Vagina (tissue), 2 donors: ENCODE results near the gene TMEM43. TPM values are rescaled to one million over a fixed set of nuclear protein-coding genes. Genes with fewer than 3 reads are reported as not detected.

Source experiments
- DNase-seq, 2 donors: peaks; one replicate each; pipeline ENCODE4 v3.0.0-alpha.2; 2017; ENCODE audit errors: extremely low spot score in 2 of 2
- H3K27ac ChIP-seq: fragments of 200-600 bp; sonication (generic); one replicate; pipeline ENCODE4 v1.5.1; 2019
- H3K27me3 ChIP-seq: fragments of 200-600 bp; sonication (generic); one replicate; pipeline ENCODE4 v1.5.1; 2019
- H3K36me3 ChIP-seq, 2 donors: fragments of 200-600 bp; sonication (generic); one replicate each; pipeline ENCODE4 v1.5.1; 2017 to 2019
- H3K4me1 ChIP-seq: fragments of 200-600 bp; sonication (generic); one replicate; pipeline ENCODE4 v1.5.1; 2019
- H3K4me3 ChIP-seq, 2 donors: fragments of 200-600 bp; sonication (generic); 1 replicate in 1 of 2; 2 replicates in 1 of 2; pipeline ENCODE4 v1.5.1; 2016 to 2019
- H3K9me3 ChIP-seq: fragments of 200-600 bp; sonication (generic); one replicate; pipeline ENCODE4 v1.5.1; 2019
- CTCF ChIP-seq, 3 experiments: fragments of 450-650 bp in 2 of 3; fragments of 200-600 bp in 1 of 3; sonication (generic) in 1 of 3; IDR thresholded peaks; one replicate each; pipeline ENCODE4 v1.5.1; 2017 to 2019; ENCODE audit warnings: antibody characterized with exemption in 3 of 3, mild to moderate bottlenecking in 2 of 3, moderate library complexity in 2 of 3
- POLR2A ChIP-seq, 2 donors: fragments of 450-650 bp; IDR thresholded peaks; one replicate each; pipeline ENCODE4 v1.6.1; 2017; ENCODE audit warnings: antibody characterized with exemption in 2 of 2, mild to moderate bottlenecking in 2 of 2, moderate library complexity in 2 of 2
- POLR2AphosphoS5 ChIP-seq, 2 donors: sonication (generic); formaldehyde crosslinking; IDR thresholded peaks; one replicate each; pipeline ENCODE4 v1.9.0; 2017; ENCODE audit warnings: antibody characterized with exemption in 2 of 2, mild to moderate bottlenecking in 2 of 2, low read depth in 1 of 2; ENCODE audit not compliant: insufficient read depth in 1 of 2
- intact Hi-C: fragments of 100-400 bp; cut with DNase I; formaldehyde crosslinking; loops from one replicate; pipeline ENCODE4 v1.15.1; 2023
- total RNA-seq: library from RNA; depleted of rRNA; stranded (reverse); fragments of >200 nt; gene quantifications from one replicate; pipeline ENCODE4 v1.2.3, GENCODE V29; 2016

Gene TMEM43
- total RNA-seq, 1 donor from 2014 or later: 118 TPM

- DNase-seq: no peak
- Histone ChIP-seq H3K27me3 (no peaks in the 10 kb centered on the region), H3K36me3 (peaks cover 0 to 17% of the 10 kb centered on the region in 2 donors), H3K27ac (no peak overlapping the region), H3K4me3 (no peak overlapping the region), H3K9me3 (no peaks in the 10 kb centered on the region), H3K4me1 (peaks cover 50% of the 10 kb centered on the region)
- TF ChIP-seq POLR2A (IDR thresholded peaks at IDR 0.05) (no peak), CTCF (IDR thresholded peaks at IDR 0.05) (no peak), POLR2AphosphoS5 (IDR thresholded peaks at IDR 0.05; ENCODE audit: insufficient read depth in 1 of 2, low read depth in 1 of 2) (no peak)
- intact Hi-C loops: loop anchor here (5.0 kb wide), 1 partner anchor 52 kb away; the partner anchor contains the start of gene TMEM43
Measured at GRCh38 chr3:14179795-14180194, 54.9 kb downstream of the TMEM43 start.

GRCh38 chr3:14181253-14181652 is 56.4 kb downstream of the TMEM43 start:
- no peaks in the 10 kb centered on the region for H3K9me3 ChIP-seq
- TF ChIP-seq POLR2AphosphoS5 (IDR thresholded peaks at IDR 0.05; ENCODE audit: insufficient read depth in 1 of 2, low read depth in 1 of 2) (no peak), CTCF (IDR thresholded peaks at IDR 0.05) (no peak), POLR2A (IDR thresholded peaks at IDR 0.05) (no peak)
- no peak for DNase-seq
- H3K27me3 ChIP-seq: no peaks in the 10 kb centered on the region
- H3K36me3 ChIP-seq: peaks cover 0 to 31% of the 10 kb centered on the region in 2 donors
- peaks cover 40% of the 10 kb centered on the region for H3K4me1 ChIP-seq
- H3K4me3 ChIP-seq: no peak overlapping the region
- intact Hi-C loops: loop anchor here (5.0 kb wide), 1 partner anchor 54 kb away; the partner anchor contains the start of gene TMEM43
- H3K27ac ChIP-seq: no peak overlapping the region

GRCh38 chr3:14183015-14183577 is 58.2 kb downstream of the TMEM43 start:
- H3K27ac ChIP-seq: no peak overlapping the region
- no peaks in the 10 kb centered on the region for H3K27me3 ChIP-seq
- peaks cover 22% of the 10 kb centered on the region for H3K4me1 ChIP-seq
- DNase-seq: no peak
- TF ChIP-seq POLR2A (IDR thresholded peaks at IDR 0.05) (no peak), CTCF (IDR thresholded peaks at IDR 0.05) (no peak), POLR2AphosphoS5 (IDR thresholded peaks at IDR 0.05; ENCODE audit: insufficient read depth in 1 of 2, low read depth in 1 of 2) (no peak)
- H3K9me3 ChIP-seq: no peaks in the 10 kb centered on the region
- H3K4me3 ChIP-seq: no peak overlapping the region
- intact Hi-C loops: loop anchor here (5.0 kb wide), 1 partner anchor 56 kb away; the partner anchor contains the start of gene TMEM43
- peaks cover 0 to 44% of the 10 kb centered on the region in 2 donors for H3K36me3 ChIP-seq

GRCh38 chr3:14186854-14187458 is 62.1 kb downstream of the TMEM43 start:
- H3K9me3 ChIP-seq: no peaks in the 10 kb centered on the region
- H3K27me3 ChIP-seq: no peaks in the 10 kb centered on the region
- H3K4me3 ChIP-seq: no peak overlapping the region
- H3K36me3 ChIP-seq: peaks cover 0 to 38% of the 10 kb centered on the region in 2 donors
- H3K4me1 ChIP-seq: no peaks in the 10 kb centered on the region
- H3K27ac ChIP-seq: no peak overlapping the region
- intact Hi-C loops: no loop called here
- DNase-seq: no peak
- TF ChIP-seq CTCF (IDR thresholded peaks at IDR 0.05) (no peak), POLR2AphosphoS5 (IDR thresholded peaks at IDR 0.05; ENCODE audit: insufficient read depth in 1 of 2, low read depth in 1 of 2) (no peak), POLR2A (IDR thresholded peaks at IDR 0.05) (no peak)
